Stomach (tissue), 4 donors: Measurements from ENCODE around the gene SOS1.

Source experiments
- POLR2A ChIP-seq, 4 donors: fragments of 450-650 bp; IDR thresholded peaks; one replicate each; pipeline ENCODE4 v1.6.1; 2016; ENCODE audit warnings: antibody characterized with exemption in 4 of 4, control low read depth in 2 of 4, mild to moderate bottlenecking in 1 of 4, moderate library complexity in 1 of 4
- TF ChIP-seq, protein P1 (sequence below), 7 experiments: fragments of 450-650 bp in 4 of 7; fragments of 200-600 bp in 3 of 7; sonication (generic) in 3 of 7; IDR thresholded peaks; one replicate each; pipeline ENCODE4 v1.5.1; 2016 to 2019; ENCODE audit warnings: antibody characterized with exemption in 7 of 7, control low read depth in 2 of 7, mild to moderate bottlenecking in 1 of 7

DNA sequence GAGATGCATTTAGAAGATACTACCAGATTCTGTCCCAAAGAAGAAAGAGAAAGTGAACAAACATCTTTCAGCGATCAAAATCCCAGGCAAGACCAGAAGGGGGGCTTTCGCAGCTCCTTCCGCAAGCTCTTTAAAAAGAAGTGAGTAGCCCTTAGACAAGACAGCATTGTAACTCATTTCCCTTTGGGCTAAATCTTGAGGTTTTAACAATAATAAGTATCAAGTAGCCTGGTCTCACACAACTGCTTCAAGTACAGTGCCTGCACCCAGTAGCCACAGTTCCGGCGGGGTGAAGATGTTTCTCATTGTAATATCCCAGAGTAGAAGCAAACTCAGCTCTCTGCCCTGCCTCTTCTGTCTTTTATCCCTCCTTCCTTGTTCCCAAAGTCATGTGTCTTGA lies 154.8 kb downstream of the SOS1 start:
- no peak for TF ChIP-seq POLR2A (IDR thresholded peaks at IDR 0.05)
- TF ChIP-seq, protein P1, sequence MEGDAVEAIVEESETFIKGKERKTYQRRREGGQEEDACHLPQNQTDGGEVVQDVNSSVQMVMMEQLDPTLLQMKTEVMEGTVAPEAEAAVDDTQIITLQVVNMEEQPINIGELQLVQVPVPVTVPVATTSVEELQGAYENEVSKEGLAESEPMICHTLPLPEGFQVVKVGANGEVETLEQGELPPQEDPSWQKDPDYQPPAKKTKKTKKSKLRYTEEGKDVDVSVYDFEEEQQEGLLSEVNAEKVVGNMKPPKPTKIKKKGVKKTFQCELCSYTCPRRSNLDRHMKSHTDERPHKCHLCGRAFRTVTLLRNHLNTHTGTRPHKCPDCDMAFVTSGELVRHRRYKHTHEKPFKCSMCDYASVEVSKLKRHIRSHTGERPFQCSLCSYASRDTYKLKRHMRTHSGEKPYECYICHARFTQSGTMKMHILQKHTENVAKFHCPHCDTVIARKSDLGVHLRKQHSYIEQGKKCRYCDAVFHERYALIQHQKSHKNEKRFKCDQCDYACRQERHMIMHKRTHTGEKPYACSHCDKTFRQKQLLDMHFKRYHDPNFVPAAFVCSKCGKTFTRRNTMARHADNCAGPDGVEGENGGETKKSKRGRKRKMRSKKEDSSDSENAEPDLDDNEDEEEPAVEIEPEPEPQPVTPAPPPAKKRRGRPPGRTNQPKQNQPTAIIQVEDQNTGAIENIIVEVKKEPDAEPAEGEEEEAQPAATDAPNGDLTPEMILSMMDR (IDR thresholded peaks at IDR 0.05) = no peak
